ENCODE results near the gene C19orf47.

The C19orf47 gene

DNA sequence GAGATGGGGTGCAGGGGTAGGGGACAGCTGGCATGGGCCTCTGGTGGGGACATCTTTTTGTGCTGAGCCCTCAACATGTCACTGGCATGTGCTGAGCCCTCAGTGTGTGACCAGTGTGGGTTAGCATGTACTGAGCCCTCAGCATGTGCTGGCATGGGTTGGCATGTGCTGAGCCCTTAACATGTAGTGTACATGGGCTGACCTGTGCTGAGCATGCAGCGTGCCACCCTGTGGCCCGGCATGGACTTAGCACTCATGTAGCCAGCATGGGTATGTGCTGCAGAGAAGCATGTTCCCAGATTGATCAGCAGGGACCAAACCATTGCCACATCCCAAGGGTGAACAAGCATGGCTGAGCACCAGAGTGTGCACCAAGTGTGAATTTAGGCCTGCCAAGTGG is 30.3 kb upstream of the C19orf47 start:
- no peaks in the 10 kb centered on the region for H3K9me3 ChIP-seq (ENCODE audit: insufficient read depth, low read length)
- no peak overlapping the region for H2AFZ ChIP-seq (ENCODE audit: low read depth, low read length)
- H3K4me2 ChIP-seq (ENCODE audit: low read length): no peak overlapping the region
- H3K4me3 ChIP-seq (ENCODE audit: low read length): no peak overlapping the region
- H3K9ac ChIP-seq (ENCODE audit: low read length): no peak overlapping the region
- H3K79me2 ChIP-seq (ENCODE audit: low read length): no peaks in the 10 kb centered on the region
- H4K20me1 ChIP-seq (ENCODE audit: insufficient read depth, low read length): no peaks in the 10 kb centered on the region
- peaks cover 4% of the 10 kb centered on the region for H3K27me3 ChIP-seq (ENCODE audit: low read depth, low read length)
- TF ChIP-seq, protein P1, sequence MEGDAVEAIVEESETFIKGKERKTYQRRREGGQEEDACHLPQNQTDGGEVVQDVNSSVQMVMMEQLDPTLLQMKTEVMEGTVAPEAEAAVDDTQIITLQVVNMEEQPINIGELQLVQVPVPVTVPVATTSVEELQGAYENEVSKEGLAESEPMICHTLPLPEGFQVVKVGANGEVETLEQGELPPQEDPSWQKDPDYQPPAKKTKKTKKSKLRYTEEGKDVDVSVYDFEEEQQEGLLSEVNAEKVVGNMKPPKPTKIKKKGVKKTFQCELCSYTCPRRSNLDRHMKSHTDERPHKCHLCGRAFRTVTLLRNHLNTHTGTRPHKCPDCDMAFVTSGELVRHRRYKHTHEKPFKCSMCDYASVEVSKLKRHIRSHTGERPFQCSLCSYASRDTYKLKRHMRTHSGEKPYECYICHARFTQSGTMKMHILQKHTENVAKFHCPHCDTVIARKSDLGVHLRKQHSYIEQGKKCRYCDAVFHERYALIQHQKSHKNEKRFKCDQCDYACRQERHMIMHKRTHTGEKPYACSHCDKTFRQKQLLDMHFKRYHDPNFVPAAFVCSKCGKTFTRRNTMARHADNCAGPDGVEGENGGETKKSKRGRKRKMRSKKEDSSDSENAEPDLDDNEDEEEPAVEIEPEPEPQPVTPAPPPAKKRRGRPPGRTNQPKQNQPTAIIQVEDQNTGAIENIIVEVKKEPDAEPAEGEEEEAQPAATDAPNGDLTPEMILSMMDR (IDR thresholded peaks at IDR 0.05; ENCODE audit: low read depth, low read length): peak; percentile 54
- TF ChIP-seq EZH2phosphoT487 (IDR thresholded peaks at IDR 0.05; ENCODE audit: low read depth): no peak
- H3K27ac ChIP-seq (ENCODE audit: low read length): no peak overlapping the region
- H3K36me3 ChIP-seq (replicated peaks; ENCODE audit: low read depth, low read length): no peaks in the 10 kb centered on the region
- H3K4me1 ChIP-seq (ENCODE audit: low read length): no peaks in the 10 kb centered on the region

DNA sequence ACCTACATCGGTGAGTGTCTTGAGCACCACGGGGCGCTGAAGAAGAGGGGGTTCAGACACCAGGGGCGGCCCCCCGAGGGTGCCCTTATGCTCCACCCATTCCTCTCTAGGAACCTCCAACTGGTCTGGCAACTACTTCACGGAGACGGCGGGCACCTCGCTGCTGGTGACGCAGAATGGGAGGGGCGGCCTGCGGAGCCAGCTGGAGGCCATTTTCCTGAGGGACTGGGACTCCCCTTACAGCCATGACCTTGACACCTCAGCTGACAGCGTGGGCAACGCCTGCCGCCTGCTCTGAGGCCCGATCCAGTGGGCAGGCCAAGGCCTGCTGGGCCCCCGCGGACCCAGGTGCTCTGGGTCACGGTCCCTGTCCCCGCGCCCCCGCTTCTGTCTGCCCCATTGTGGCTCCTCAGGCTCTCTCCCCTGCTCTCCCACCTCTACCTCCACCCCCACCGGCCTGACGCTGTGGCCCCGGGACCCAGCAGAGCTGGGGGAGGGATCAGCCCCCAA is 29.7 kb upstream of the C19orf47 start:
- no peak overlapping the region for H2AFZ ChIP-seq (ENCODE audit: low read depth, low read length)
- no peak overlapping the region for H3K4me3 ChIP-seq (ENCODE audit: low read length)
- H3K4me1 ChIP-seq (ENCODE audit: low read length): no peaks in the 10 kb centered on the region
- H3K9ac ChIP-seq (ENCODE audit: low read length): no peak overlapping the region
- H3K36me3 ChIP-seq (replicated peaks; ENCODE audit: low read depth, low read length): no peaks in the 10 kb centered on the region
- TF ChIP-seq, protein P1 (IDR thresholded peaks at IDR 0.05; ENCODE audit: low read depth, low read length): no peak
- no peak for TF ChIP-seq EZH2phosphoT487 (IDR thresholded peaks at IDR 0.05; ENCODE audit: low read depth)
- H3K9me3 ChIP-seq (ENCODE audit: insufficient read depth, low read length): no peaks in the 10 kb centered on the region
- H3K79me2 ChIP-seq (ENCODE audit: low read length): no peaks in the 10 kb centered on the region
- no peak overlapping the region for H3K27ac ChIP-seq (ENCODE audit: low read length)
- H4K20me1 ChIP-seq (ENCODE audit: insufficient read depth, low read length): no peaks in the 10 kb centered on the region
- peaks cover 4% of the 10 kb centered on the region for H3K27me3 ChIP-seq (ENCODE audit: low read depth, low read length)
- H3K4me2 ChIP-seq (ENCODE audit: low read length): no peak overlapping the region

DNA sequence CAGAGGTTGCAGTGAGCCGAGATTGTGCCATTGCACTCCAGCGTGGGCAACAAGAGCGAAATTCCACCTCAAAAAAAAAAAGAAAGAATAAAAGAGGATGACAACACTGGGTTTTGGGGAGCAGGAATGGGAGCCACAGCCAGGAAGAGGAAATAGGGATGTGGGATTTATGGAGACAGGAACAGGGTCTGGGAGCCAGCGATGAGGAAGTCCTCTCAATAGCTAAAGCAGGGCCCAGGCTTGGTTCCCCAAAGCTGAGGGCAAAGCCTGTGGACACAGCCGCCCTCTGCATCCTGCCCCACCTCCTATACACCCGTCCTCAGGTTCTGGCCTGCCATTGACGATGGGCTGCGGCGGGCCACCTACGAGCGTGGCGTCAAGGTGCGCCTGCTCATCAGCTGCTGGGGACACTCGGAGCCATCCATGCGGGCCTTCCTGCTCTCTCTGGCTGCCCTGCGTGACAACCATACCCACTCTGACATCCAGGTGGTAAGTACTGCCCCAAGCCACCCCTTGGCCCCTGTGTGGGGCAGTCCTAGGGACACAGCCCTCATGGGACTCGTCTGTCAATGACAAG is 28.2 kb upstream of the C19orf47 start:
- no peaks in the 10 kb centered on the region for H3K9me3 ChIP-seq (ENCODE audit: insufficient read depth, low read length)
- H3K4me3 ChIP-seq (ENCODE audit: low read length): no peak overlapping the region
- H2AFZ ChIP-seq (ENCODE audit: low read depth, low read length): no peak overlapping the region
- H3K27me3 ChIP-seq (ENCODE audit: low read depth, low read length): no peaks in the 10 kb centered on the region
- H3K79me2 ChIP-seq (ENCODE audit: low read length): no peaks in the 10 kb centered on the region
- H3K27ac ChIP-seq (ENCODE audit: low read length): no peak overlapping the region
- no peaks in the 10 kb centered on the region for H3K4me1 ChIP-seq (ENCODE audit: low read length)
- TF ChIP-seq, protein P1 (IDR thresholded peaks at IDR 0.05; ENCODE audit: low read depth, low read length): no peak
- no peak for TF ChIP-seq EZH2phosphoT487 (IDR thresholded peaks at IDR 0.05; ENCODE audit: low read depth)
- no peak overlapping the region for H3K9ac ChIP-seq (ENCODE audit: low read length)
- peaks cover 4% of the 10 kb centered on the region; the same call in 1 of the 2 replicates for H4K20me1 ChIP-seq (ENCODE audit: insufficient read depth, low read length)
- H3K36me3 ChIP-seq (replicated peaks; ENCODE audit: low read depth, low read length): no peaks in the 10 kb centered on the region
- no peak overlapping the region for H3K4me2 ChIP-seq (ENCODE audit: low read length)

DNA sequence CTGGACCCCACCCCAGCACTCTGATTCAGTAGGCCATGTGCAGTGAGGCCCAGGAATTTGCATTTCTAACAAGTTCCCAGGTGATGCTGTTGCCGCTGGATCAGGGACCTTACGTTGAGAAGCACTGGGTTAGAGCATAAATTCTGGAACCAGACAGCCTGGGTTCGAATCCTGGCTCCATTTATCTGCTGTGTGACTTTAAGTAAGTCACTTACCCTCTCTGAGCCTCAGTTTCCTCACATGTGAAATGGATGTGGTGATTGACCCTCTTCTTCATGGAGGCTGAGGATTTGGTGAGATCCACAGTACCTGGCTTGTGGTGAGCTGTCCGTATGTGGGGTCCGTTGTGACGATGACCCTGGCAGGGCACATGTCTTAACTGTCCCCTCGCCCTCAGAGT is 25.9 kb upstream of the C19orf47 start:
- TF ChIP-seq, protein P1 (IDR thresholded peaks at IDR 0.05; ENCODE audit: low read depth, low read length): no peak
- TF ChIP-seq EZH2phosphoT487 (IDR thresholded peaks at IDR 0.05; ENCODE audit: low read depth): no peak
- no peaks in the 10 kb centered on the region for H3K4me1 ChIP-seq (ENCODE audit: low read length)
- no peak overlapping the region for H2AFZ ChIP-seq (ENCODE audit: low read depth, low read length)
- H3K36me3 ChIP-seq (replicated peaks; ENCODE audit: low read depth, low read length): no peaks in the 10 kb centered on the region
- H3K4me3 ChIP-seq (ENCODE audit: low read length): no peak overlapping the region
- H3K27ac ChIP-seq (ENCODE audit: low read length): no peak overlapping the region
- no peaks in the 10 kb centered on the region for H3K9me3 ChIP-seq (ENCODE audit: insufficient read depth, low read length)
- no peaks in the 10 kb centered on the region for H3K79me2 ChIP-seq (ENCODE audit: low read length)
- no peak overlapping the region for H3K4me2 ChIP-seq (ENCODE audit: low read length)
- H3K9ac ChIP-seq (ENCODE audit: low read length): no peak overlapping the region
- peaks cover 4% of the 10 kb centered on the region; the same call in 1 of the 2 replicates for H4K20me1 ChIP-seq (ENCODE audit: insufficient read depth, low read length)
- H3K27me3 ChIP-seq (ENCODE audit: low read depth, low read length): no peaks in the 10 kb centered on the region
